Left renal cortex interstitium (tissue), 4 donors: ENCODE data around the gene GRIK1. TPM values are rescaled to one million over a fixed set of nuclear protein-coding genes. Genes with fewer than 3 reads are reported as not detected.
A peak's percentile ranks its signal among the peaks of the same experiment; 100 is the strongest.

Source experiments
- DNase-seq, 4 donors: peaks; one replicate each; pipeline ENCODE4 v3.0.0-alpha.2; 2013; ENCODE audit warnings: low read depth in 4 of 4, low spot score in 2 of 4, missing footprints in 1 of 4
- polyA plus RNA-seq, 4 donors: library from polyadenylated mRNA; unstranded; fragments of 120-200 nt; gene quantifications; one replicate each; pipeline ENCODE4 v1.2.1, GENCODE V29; 2013; ENCODE audit not compliant: insufficient read length in 4 of 4

Gene GRIK1
- polyA plus RNA-seq, 4 donors = 1.4 to 1.9 (median 1.5) TPM

GRCh38 chr21:29678626-29679025 lies 261.2 kb downstream of the GRIK1 start:
- no peak for DNase-seq

GRCh38 chr21:29677326-29677725 lies 262.5 kb downstream of the GRIK1 start:
- no peak for DNase-seq

DNA sequence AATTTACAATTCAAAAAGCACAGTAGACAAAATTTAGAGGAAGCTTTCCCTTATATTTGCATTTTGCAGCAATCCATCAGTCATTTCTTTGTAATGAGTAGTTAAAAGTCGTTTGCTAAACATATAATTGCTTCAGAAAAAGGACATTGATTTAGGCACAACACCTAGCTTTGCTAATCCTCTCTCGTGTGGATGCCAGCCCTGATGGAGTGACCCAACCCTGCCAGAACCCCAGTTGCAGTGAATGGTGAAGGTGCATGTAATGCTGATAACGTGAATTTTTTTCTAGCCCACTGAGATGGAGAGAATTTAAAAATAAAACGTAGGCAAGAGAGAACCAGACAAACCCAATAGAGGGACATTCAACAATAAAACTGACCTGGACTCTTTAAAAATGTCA lies 263.4 kb downstream of the GRIK1 start:
- no peak for DNase-seq

DNA sequence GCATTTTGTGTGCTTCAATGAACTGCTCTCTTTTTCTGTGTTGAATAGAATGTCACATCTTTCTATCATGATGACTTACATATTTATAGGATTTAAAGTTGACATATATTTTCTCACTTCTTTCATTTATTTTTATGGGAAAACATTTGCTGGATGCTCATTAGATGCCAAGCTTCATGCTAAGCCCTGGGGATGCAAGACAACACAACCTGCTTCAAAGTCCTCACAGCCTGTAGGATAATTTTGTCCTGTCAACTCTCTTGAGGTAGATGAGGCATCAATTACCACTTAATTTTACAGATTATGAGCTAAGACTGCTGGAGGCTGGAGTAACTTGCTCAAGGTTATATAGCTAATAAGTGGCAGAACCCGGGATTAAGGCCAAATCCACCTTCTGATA lies 264.3 kb downstream of the GRIK1 start:
- no peak for DNase-seq

GRCh38 chr21:29674343-29674742 lies 265.5 kb downstream of the GRIK1 start:
- DNase-seq = no peak

- no peak for DNase-seq
These were observed 266.6 kb downstream of the GRIK1 start for GRCh38 chr21:29673096-29673610.

- no peak for DNase-seq
These were observed 268.1 kb downstream of the GRIK1 start for GRCh38 chr21:29671728-29672127.

- DNase-seq = no peak
These were observed 269.6 kb downstream of the GRIK1 start for GRCh38 chr21:29670228-29670627.

GRCh38 chr21:29669416-29669815 lies 270.4 kb downstream of the GRIK1 start:
- DNase-seq = no peak

DNA sequence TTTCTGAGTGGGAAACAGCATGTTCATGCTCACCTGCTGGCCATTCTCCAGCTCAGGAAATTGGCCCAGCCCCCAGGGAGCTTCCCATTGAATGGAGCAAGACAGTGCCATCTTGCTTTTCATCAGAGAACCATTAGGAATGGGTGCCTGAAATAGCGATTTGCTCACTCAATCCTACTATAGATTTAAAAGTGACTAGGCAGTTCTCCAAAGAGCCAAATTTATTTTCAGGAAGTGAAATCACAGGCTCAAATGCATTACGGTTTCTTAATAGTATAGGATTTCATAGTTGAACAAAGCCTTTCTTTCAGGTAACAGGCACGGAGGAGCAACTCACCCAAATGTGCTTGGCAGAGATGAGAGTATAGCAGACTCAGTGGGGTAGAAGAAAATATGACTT lies 272.1 kb downstream of the GRIK1 start:
- DNase-seq = no peak

GRCh38 chr21:29664615-29665014 lies 275.2 kb downstream of the GRIK1 start:
- no peak for DNase-seq

GRCh38 chr21:29661672-29662442 lies 277.9 kb downstream of the GRIK1 start:
- no peak for DNase-seq

- DNase-seq = no peak
These were observed 279.6 kb downstream of the GRIK1 start for GRCh38 chr21:29660047-29660720.

DNA sequence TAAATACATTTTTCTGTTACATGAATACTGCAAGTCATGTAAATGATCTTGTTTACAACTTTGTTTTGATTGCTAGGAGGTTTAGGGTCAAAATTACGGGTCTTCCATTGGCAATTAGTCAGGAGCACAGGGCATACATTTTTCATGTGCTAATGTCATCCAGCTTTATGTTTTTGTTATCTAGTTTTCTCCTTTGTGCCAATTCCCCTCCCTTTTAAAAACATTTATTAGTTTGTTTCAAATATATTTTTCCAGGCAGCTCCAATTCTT lies 280.9 kb downstream of the GRIK1 start:
- no peak for DNase-seq

- DNase-seq = no peak
These were observed 281.4 kb downstream of the GRIK1 start for GRCh38 chr21:29658177-29658933.

- DNase-seq = no peak
These were observed 282.4 kb downstream of the GRIK1 start for GRCh38 chr21:29657240-29657989.

DNA sequence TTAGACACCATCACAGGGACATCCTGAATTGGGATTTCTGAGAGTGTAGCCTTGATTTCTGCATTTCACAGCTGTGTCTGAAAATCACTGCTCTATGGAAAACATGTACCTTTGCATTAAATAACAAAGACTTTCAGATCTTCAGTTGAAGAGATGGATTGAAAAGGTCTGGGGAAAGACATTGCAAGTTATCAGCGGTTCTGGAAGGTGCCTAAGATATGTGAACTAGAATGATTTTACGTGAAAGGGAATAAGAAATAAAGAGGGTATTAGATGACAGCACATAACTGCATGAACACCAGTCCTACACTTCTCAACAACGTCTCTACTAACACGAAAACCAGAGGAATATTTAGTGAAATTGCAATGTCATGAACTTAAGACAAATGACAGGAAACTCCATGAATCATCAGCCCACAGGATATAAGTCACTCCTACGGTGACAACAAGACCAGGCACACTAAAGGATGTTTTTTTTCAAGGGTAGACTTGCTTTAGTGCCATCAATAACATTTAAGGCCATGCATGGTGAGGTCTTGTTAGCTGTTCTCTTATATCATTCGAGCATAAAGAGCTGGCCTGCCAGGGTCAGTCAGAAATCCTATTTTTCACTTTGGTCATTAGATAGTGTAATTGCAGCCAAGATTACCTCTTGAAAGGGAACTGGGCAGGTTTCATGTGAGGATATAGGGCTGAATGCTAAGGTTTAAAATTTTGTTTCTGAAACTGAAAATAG lies 283.1 kb downstream of the GRIK1 start:
- DNase-seq = peak; percentile 26 to 52 (median 44)

- DNase-seq = no peak
These were observed 284.2 kb downstream of the GRIK1 start for GRCh38 chr21:29655577-29655976.

- no peak for DNase-seq
These were observed 284.9 kb downstream of the GRIK1 start for GRCh38 chr21:29654855-29655254.

GRCh38 chr21:29654203-29654602 lies 285.6 kb downstream of the GRIK1 start:
- DNase-seq = no peak
